ENCODE data around the gene C11orf21. TPM values are rescaled to one million over a fixed set of nuclear protein-coding genes. Genes with fewer than 3 reads are reported as not detected.

C11orf21 gene
- total RNA-seq, 2 experiments from 2014 or later: 0.47 to 2.5 TPM

- no peak overlapping the region for H3K27ac ChIP-seq (ENCODE audit: low read depth, low read length, poor library complexity, severe bottlenecking)
- no peak overlapping the region for H3K4me2 ChIP-seq (ENCODE audit: low read length)
- TF ChIP-seq CTCF (conservative IDR thresholded peaks at IDR 0.05; ENCODE audit: low read length) (no peak), EZH2phosphoT487 (IDR thresholded peaks at IDR 0.05; ENCODE audit: borderline replicate concordance, low read depth, low read length) (no peak)
- no peaks in the 10 kb centered on the region for H3K9me2 ChIP-seq (ENCODE audit: insufficient read depth, low read length)
- H3K36me3 ChIP-seq (ENCODE audit: insufficient read depth, low read length): no peaks in the 10 kb centered on the region
- intact Hi-C loops (cut with micrococcal nuclease; ENCODE audit: unreplicated experiment): no loop called here
- ChIA-PET POLR2A (no interaction called here), CTCF (ENCODE audit: unreplicated experiment) (no interaction called here)
- DNase-seq (ENCODE audit: low spot score): no peak
- H3K9me3 ChIP-seq (ENCODE audit: low read length): no peaks in the 10 kb centered on the region
- no peak overlapping the region for H2AFZ ChIP-seq (ENCODE audit: low read length)
- H3K4me3 ChIP-seq (ENCODE audit: low read depth, low read length, poor library complexity, severe bottlenecking): no peak overlapping the region
- no TSS peak for BruUV-seq (replicated peaks)
- H3K79me2 ChIP-seq (ENCODE audit: insufficient read depth, low read depth, low read length): no peaks in the 10 kb centered on the region
- no peaks in the 10 kb centered on the region for H3K4me1 ChIP-seq (ENCODE audit: insufficient read depth, low read length, poor library complexity, severe bottlenecking)
- no peaks in the 10 kb centered on the region for H4K20me1 ChIP-seq (ENCODE audit: insufficient read depth, low read length)
Measured at GRCh38 chr11:2256951-2257700, 44.6 kb downstream of the C11orf21 start.

- ChIA-PET POLR2A (no interaction called here), CTCF (ENCODE audit: unreplicated experiment) (no interaction called here)
- H3K9me2 ChIP-seq (ENCODE audit: insufficient read depth, low read length): no peaks in the 10 kb centered on the region
- H3K36me3 ChIP-seq (ENCODE audit: insufficient read depth, low read length): no peaks in the 10 kb centered on the region
- H3K9me3 ChIP-seq (ENCODE audit: low read length): no peaks in the 10 kb centered on the region
- TF ChIP-seq CTCF (conservative IDR thresholded peaks at IDR 0.05; ENCODE audit: low read length) (no peak), EZH2phosphoT487 (IDR thresholded peaks at IDR 0.05; ENCODE audit: borderline replicate concordance, low read depth, low read length) (no peak)
- H4K20me1 ChIP-seq (ENCODE audit: insufficient read depth, low read length): no peaks in the 10 kb centered on the region
- no peaks in the 10 kb centered on the region for H3K4me1 ChIP-seq (ENCODE audit: insufficient read depth, low read length, poor library complexity, severe bottlenecking)
- intact Hi-C loops (cut with micrococcal nuclease; ENCODE audit: unreplicated experiment): no loop called here
- no TSS peak for BruUV-seq (replicated peaks)
- no peak overlapping the region for H3K27ac ChIP-seq (ENCODE audit: low read depth, low read length, poor library complexity, severe bottlenecking)
- H2AFZ ChIP-seq (ENCODE audit: low read length): no peak overlapping the region
- H3K79me2 ChIP-seq (ENCODE audit: insufficient read depth, low read depth, low read length): no peaks in the 10 kb centered on the region
- no peak overlapping the region for H3K4me3 ChIP-seq (ENCODE audit: low read depth, low read length, poor library complexity, severe bottlenecking)
- no peak overlapping the region for H3K4me2 ChIP-seq (ENCODE audit: low read length)
- no peak for DNase-seq (ENCODE audit: low spot score)
Measured at GRCh38 chr11:2256293-2256913, 45.3 kb downstream of the C11orf21 start.

- no peaks in the 10 kb centered on the region for H4K20me1 ChIP-seq (ENCODE audit: insufficient read depth, low read length)
- BruUV-seq (replicated peaks): no TSS peak
- no peaks in the 10 kb centered on the region for H3K36me3 ChIP-seq (ENCODE audit: insufficient read depth, low read length)
- no peaks in the 10 kb centered on the region for H3K9me2 ChIP-seq (ENCODE audit: insufficient read depth, low read length)
- no peaks in the 10 kb centered on the region for H3K4me1 ChIP-seq (ENCODE audit: insufficient read depth, low read length, poor library complexity, severe bottlenecking)
- DNase-seq (ENCODE audit: low spot score): no peak
- no peak overlapping the region for H3K27ac ChIP-seq (ENCODE audit: low read depth, low read length, poor library complexity, severe bottlenecking)
- intact Hi-C loops (cut with micrococcal nuclease; ENCODE audit: unreplicated experiment): no loop called here
- H3K9me3 ChIP-seq (ENCODE audit: low read length): no peaks in the 10 kb centered on the region
- ChIA-PET POLR2A (no interaction called here), CTCF (ENCODE audit: unreplicated experiment) (no interaction called here)
- H2AFZ ChIP-seq (ENCODE audit: low read length): no peak overlapping the region
- no peak for TF ChIP-seq EZH2phosphoT487 (IDR thresholded peaks at IDR 0.05; ENCODE audit: borderline replicate concordance, low read depth, low read length)
- TF ChIP-seq CTCF (conservative IDR thresholded peaks at IDR 0.05; ENCODE audit: low read length): no peak
- H3K4me3 ChIP-seq (ENCODE audit: low read depth, low read length, poor library complexity, severe bottlenecking): no peak overlapping the region
- H3K4me2 ChIP-seq (ENCODE audit: low read length): no peak overlapping the region
- no peaks in the 10 kb centered on the region for H3K79me2 ChIP-seq (ENCODE audit: insufficient read depth, low read depth, low read length)
Measured at GRCh38 chr11:2252018-2252417, 49.7 kb downstream of the C11orf21 start.

Measured in OCI-LY7 (cell line).